A549 (cell line): ENCODE results near the gene SF3A1. TPM values are rescaled to one million over a fixed set of nuclear protein-coding genes. Genes with fewer than 3 reads are reported as not detected.

Source experiments
- ATAC-seq, 2 experiments: fragments of 200-7000 bp in 1 of 2; fragments of >200 bp in 1 of 2; cut with Nextera tagmentation in 1 of 2; cut with Tn5 transposase in 1 of 2; 3 replicates each; pipeline versions ENCODE4 v1.8.0 to v1.9.1; 2018 to 2020; ENCODE audit warnings: mild to moderate bottlenecking in 1 of 2, moderate library complexity in 1 of 2
- CTCF ChIA-PET: fragments of 300-600 bp; sonication (Branson Sonifier 250); formaldehyde crosslinking; extraction: SDS; loops from one replicate; lab custom pipeline; 2021; ENCODE audit warnings: antibody characterized with exemption, inconsistent platforms; lab: Yijun Ruan, JAX
- POLR2A ChIA-PET: fragments of 350-600 bp; formaldehyde crosslinking; extraction: SDS; loops from one replicate; lab custom pipeline; 2021; ENCODE audit warnings: antibody characterized with exemption, inconsistent platforms; lab: Yijun Ruan, JAX
- DNase-seq, 2 experiments: peaks; one replicate each; pipeline versions ENCODE4 v3.0.0 to v3.0.0-alpha.2; 2011 to 2016; ENCODE audit warnings: low read depth in 1 of 2, low spot score in 1 of 2
- FAIRE-seq: peaks from 2 replicates; lab custom pipeline; 2011; peaks lifted over from hg19 to GRCh38; lab: Jason Lieb, UNC
- H3K27ac ChIP-seq, 2 experiments: fragments of >200 bp; sonication (Bioruptor Twin); formaldehyde crosslinking; 3 replicates each; pipeline ENCODE4 v1.5.1; 2016 to 2017
- H3K4me1 ChIP-seq: fragments of >200 bp; sonication (Bioruptor Twin); formaldehyde crosslinking; 3 replicates; pipeline ENCODE4 v1.6.1; 2016
- H3K4me2 ChIP-seq: fragments of >200 bp; sonication (Bioruptor Twin); formaldehyde crosslinking; 3 replicates; pipeline ENCODE4 v1.6.1; 2016
- H3K4me3 ChIP-seq: fragments of >200 bp; sonication (Bioruptor Twin); formaldehyde crosslinking; 3 replicates; pipeline ENCODE4 v1.5.1; 2016
- H3K9me3 ChIP-seq: fragments of >200 bp; sonication (Bioruptor Twin); formaldehyde crosslinking; 3 replicates; pipeline ENCODE4 v1.6.1; 2016
- BHLHE40 ChIP-seq: IDR thresholded peaks from 2 replicates; pipeline ENCODE4 v1.6.1; 2012; ENCODE audit warnings: low read depth, low read length, inconsistent platforms
- CBX2 ChIP-seq: fragments of 200-600 bp; sonication (generic); IDR thresholded peaks from 2 replicates; pipeline ENCODE4 v1.6.1; 2016; ENCODE audit warnings: low read depth, mild to moderate bottlenecking, borderline replicate concordance
- CHD4 ChIP-seq: fragments of 200-600 bp; sonication (generic); IDR thresholded peaks from 2 replicates; pipeline ENCODE4 v1.6.1; 2016; ENCODE audit warnings: antibody characterized with exemption, mild to moderate bottlenecking, borderline replicate concordance
- EHMT2 ChIP-seq: fragments of 200-600 bp; sonication (generic); IDR thresholded peaks from 2 replicates; pipeline ENCODE4 v1.6.1; 2016; ENCODE audit warnings: antibody characterized with exemption, low read depth, mild to moderate bottlenecking, moderate library complexity
- FOSB ChIP-seq: fragments of 250-450 bp; sonication (Bioruptor Pico); IDR thresholded peaks from 2 replicates; pipeline ENCODE4 v1.5.0; 2020; ENCODE audit warnings: mild to moderate bottlenecking, moderate library complexity
- FOSL2 ChIP-seq, 2 experiments: fragments of 450-650 bp in 1 of 2; fragments of >200 bp in 1 of 2; sonication (Bioruptor Twin) in 1 of 2; formaldehyde crosslinking; IDR thresholded peaks; 2 replicates each; pipeline versions ENCODE4 v1.5.0 to v1.6.1; 2016 to 2020; ENCODE audit warnings: mild to moderate bottlenecking in 1 of 2, moderate library complexity in 1 of 2
- FOXS1 ChIP-seq: fragments of 250-450 bp; sonication (Bioruptor Pico); IDR thresholded peaks from 2 replicates; pipeline ENCODE4 v1.5.0; 2020; ENCODE audit warnings: mild to moderate bottlenecking, moderate library complexity
- HDAC2 ChIP-seq: fragments of 200-600 bp; sonication (generic); IDR thresholded peaks from 2 replicates; pipeline ENCODE4 v1.6.1; 2016
- HEYL ChIP-seq: fragments of 250-450 bp; sonication (Bioruptor Pico); IDR thresholded peaks from 2 replicates; pipeline ENCODE4 v1.8.0; 2021; ENCODE audit warnings: mild to moderate bottlenecking, moderate library complexity
- HOXB5 ChIP-seq: fragments of 250-450 bp; sonication (Bioruptor Pico); IDR thresholded peaks from 2 replicates; pipeline ENCODE4 v1.5.0; 2020; ENCODE audit warnings: mild to moderate bottlenecking, moderate library complexity
- JUN ChIP-seq, 2 experiments: fragments of >200 bp; sonication (Bioruptor Twin); formaldehyde crosslinking; IDR thresholded peaks; 2 replicates in 1 of 2; 3 replicates in 1 of 2; pipeline ENCODE4 v1.6.1; 2016 to 2017
- JUNB ChIP-seq: fragments of >200 bp; sonication (Bioruptor Twin); formaldehyde crosslinking; IDR thresholded peaks from 2 replicates; pipeline ENCODE4 v1.6.1; 2016
- MAZ ChIP-seq: fragments of 150-350 bp; IDR thresholded peaks from 2 replicates; pipeline ENCODE4 v1.6.1; 2014; ENCODE audit warnings: antibody characterized with exemption, low read depth, low read length, borderline replicate concordance
- PHF8 ChIP-seq: fragments of 200-600 bp; sonication (generic); IDR thresholded peaks from 2 replicates; pipeline ENCODE4 v1.6.1; 2016; ENCODE audit warnings: low read depth, mild to moderate bottlenecking, antibody characterized with exemption, moderate library complexity, borderline replicate concordance
- POLR2AphosphoS2 ChIP-seq: conservative IDR thresholded peaks from 2 replicates; pipeline ENCODE4 v1.6.1; 2012; ENCODE audit warnings: low read length, improper control_type of control experiment, inconsistent platforms
- RARB ChIP-seq: fragments of 250-450 bp; sonication (Bioruptor Pico); IDR thresholded peaks from 2 replicates; pipeline ENCODE4 v1.8.0; 2021; ENCODE audit warnings: mild to moderate bottlenecking, moderate library complexity
- RCOR1 ChIP-seq: fragments of 150-350 bp; IDR thresholded peaks from 2 replicates; pipeline ENCODE4 v1.6.1; 2014; ENCODE audit warnings: antibody characterized with exemption, low read length, low read depth
- RFX5 ChIP-seq: fragments of 450-650 bp; IDR thresholded peaks from 2 replicates; pipeline ENCODE4 v1.7.1; 2014; ENCODE audit warnings: antibody characterized with exemption, mild to moderate bottlenecking, moderate library complexity
- RNF2 ChIP-seq: fragments of 200-600 bp; sonication (generic); IDR thresholded peaks from 2 replicates; pipeline ENCODE4 v1.6.1; 2016; ENCODE audit warnings: low read depth, mild to moderate bottlenecking, antibody characterized with exemption, moderate library complexity, borderline replicate concordance
- SMC3 ChIP-seq: fragments of >200 bp; sonication (Bioruptor Twin); formaldehyde crosslinking; IDR thresholded peaks from 3 replicates; pipeline ENCODE4 v1.6.1; 2018; ENCODE audit warnings: inconsistent platforms
- SREBF2 ChIP-seq: fragments of 450-650 bp; IDR thresholded peaks from 2 replicates; pipeline ENCODE4 v1.6.1; 2014; ENCODE audit warnings: mild to moderate bottlenecking, moderate library complexity
- ZC3H11A ChIP-seq: fragments of 450-650 bp; IDR thresholded peaks from 2 replicates; pipeline ENCODE4 v1.6.1; 2014; ENCODE audit warnings: antibody characterized with exemption, mild to moderate bottlenecking
- ZNF302 ChIP-seq: fragments of 250-450 bp; sonication (Bioruptor Pico); IDR thresholded peaks from 2 replicates; pipeline ENCODE4 v1.9.0; 2021; ENCODE audit warnings: inconsistent platforms, mild to moderate bottlenecking, moderate library complexity
- ZSCAN20 ChIP-seq: fragments of 250-450 bp; sonication (Bioruptor Pico); IDR thresholded peaks from 2 replicates; pipeline ENCODE4 v1.8.0; 2022; ENCODE audit warnings: mild to moderate bottlenecking, moderate library complexity
- WGBS: methylation state at CpG from one replicate; pipeline ENCODE4 v1.1.6; 2017; ENCODE audit errors: missing lambda C conversion rate; 5-methylcytosine and 5-hydroxymethylcytosine counted together
- polyA plus RNA-seq, 4 experiments: library from polyadenylated mRNA; depleted of rRNA in 3 of 4; stranded (reverse); fragments of >200 nt; fragmentation: RNase III in 1 of 4; extraction: RNeasy Plus Mini Kit Qiagen cat#74134 plus additional on column Dnase treatment in 1 of 4; gene quantifications; 2 replicates in 3 of 4; 3 replicates in 1 of 4; pipeline ENCODE4 v1.2.3, GENCODE V29; 2011 to 2017
- TF ChIP-seq, protein P1 (sequence below): IDR thresholded peaks from 2 replicates; pipeline ENCODE4 v1.6.1; 2012; ENCODE audit warnings: low read depth, borderline replicate concordance
- TF ChIP-seq, protein P2 (sequence below): fragments of 250-450 bp; sonication (Bioruptor Pico); IDR thresholded peaks from 2 replicates; pipeline ENCODE4 v1.5.0; 2021; ENCODE audit warnings: mild to moderate bottlenecking, moderate library complexity, borderline replicate concordance
- TF ChIP-seq, protein P3 (sequence below): IDR thresholded peaks from 2 replicates; pipeline ENCODE4 v1.6.1; 2012

Gene SF3A1
- polyA plus RNA-seq, 2 of the 4 experiments (the other 2 are of a cell fraction) = 47.0 to 57.9 TPM

DNA sequence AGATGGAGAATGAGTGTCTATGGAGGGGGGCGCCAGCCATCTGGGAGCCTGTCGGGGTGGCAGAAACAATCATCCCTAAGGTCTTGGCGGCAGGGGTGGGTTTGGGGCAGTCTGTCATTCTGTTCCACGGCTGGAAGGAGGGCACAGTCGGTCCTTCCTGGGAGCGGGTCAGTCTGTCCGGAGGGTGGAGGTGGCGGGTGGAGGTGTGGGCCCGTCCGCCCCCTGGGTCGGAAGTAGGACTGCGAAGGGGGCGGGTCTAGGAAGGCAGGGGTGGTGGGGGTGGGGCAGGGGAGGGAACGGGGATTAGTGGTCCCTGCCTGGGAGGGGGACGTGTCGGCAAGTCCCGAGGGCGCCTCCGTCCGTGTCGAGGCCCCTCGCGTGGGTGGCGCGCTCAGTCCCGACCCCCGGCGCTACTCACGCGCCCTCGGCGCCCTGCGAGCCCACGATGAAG lies 30.4 kb downstream of the SF3A1 start:
- peak overlapping the region; percentile 74 to 96 for H3K27ac ChIP-seq
- TF ChIP-seq ZC3H11A (no peak), CHD4 (no peak)
- TF ChIP-seq, protein P1, sequence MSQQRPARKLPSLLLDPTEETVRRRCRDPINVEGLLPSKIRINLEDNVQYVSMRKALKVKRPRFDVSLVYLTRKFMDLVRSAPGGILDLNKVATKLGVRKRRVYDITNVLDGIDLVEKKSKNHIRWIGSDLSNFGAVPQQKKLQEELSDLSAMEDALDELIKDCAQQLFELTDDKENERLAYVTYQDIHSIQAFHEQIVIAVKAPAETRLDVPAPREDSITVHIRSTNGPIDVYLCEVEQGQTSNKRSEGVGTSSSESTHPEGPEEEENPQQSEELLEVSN = no peak
- TF ChIP-seq, protein P2, sequence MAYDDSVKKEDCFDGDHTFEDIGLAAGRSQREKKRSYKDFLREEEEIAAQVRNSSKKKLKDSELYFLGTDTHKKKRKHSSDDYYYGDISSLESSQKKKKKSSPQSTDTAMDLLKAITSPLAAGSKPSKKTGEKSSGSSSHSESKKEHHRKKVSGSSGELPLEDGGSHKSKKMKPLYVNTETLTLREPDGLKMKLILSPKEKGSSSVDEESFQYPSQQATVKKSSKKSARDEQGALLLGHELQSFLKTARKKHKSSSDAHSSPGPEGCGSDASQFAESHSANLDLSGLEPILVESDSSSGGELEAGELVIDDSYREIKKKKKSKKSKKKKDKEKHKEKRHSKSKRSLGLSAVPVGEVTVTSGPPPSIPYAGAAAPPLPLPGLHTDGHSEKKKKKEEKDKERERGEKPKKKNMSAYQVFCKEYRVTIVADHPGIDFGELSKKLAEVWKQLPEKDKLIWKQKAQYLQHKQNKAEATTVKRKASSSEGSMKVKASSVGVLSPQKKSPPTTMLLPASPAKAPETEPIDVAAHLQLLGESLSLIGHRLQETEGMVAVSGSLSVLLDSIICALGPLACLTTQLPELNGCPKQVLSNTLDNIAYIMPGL (CRISPR knock-in tag) = no peak

DNA sequence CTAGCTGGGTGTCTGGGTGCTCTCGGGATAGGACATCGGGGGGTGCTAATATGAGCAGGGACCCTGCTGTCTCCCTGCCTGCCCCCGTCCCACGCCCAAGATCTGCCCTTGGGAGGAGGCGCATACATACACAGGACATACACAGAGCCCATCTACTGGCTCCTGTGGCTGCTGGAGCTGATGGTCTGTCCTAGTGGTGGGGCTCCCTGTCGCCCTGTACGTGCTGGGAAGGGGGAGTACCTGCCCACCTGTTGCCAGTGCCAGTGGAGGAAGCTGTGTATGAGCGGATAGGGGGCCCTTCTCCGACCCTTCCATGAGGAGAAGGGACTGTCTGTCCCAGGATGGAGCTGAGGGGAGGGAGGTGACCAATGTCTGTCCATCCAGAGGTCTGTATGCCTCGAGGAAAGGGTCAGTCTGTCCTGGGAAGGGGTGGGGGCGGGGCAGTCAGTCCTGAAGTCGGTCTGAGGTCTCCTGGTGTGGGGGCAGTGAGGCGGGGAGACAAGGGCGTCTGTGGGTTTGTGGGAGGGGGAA lies 30.9 kb downstream of the SF3A1 start:
- H3K27ac ChIP-seq = peak overlapping the region; percentile 74 to 96

More for the DNA sequence above, 30.4 kb downstream of the SF3A1 start:
- peak overlapping the region; percentile 93 for H3K4me2 ChIP-seq
- 1% methylated on average over 8 of the region's 34 CpGs for WGBS
- no peaks in the 10 kb centered on the region for H3K9me3 ChIP-seq
- POLR2A ChIA-PET = interaction anchor here (0.8 to 1.3 kb wide), 4 partner anchors 9 to 38 kb away, joined by 3 to 13 read pairs (median 4); partner anchors contain the start of genes CCDC157 and SF3A1
- CTCF ChIA-PET = interaction anchor here (0.8 to 3.0 kb wide), 3 partner anchors 38 to 70 kb away, joined by 3 to 20 read pairs (median 5); no protein-coding TSS in a partner anchor
- H3K4me1 ChIP-seq = peaks cover 24% of the 10 kb centered on the region
- DNase-seq (no peak), ATAC-seq (peak; percentile 49 to 69; a peak in 5 of 6 replicates), FAIRE-seq (no peak)
- H3K4me3 ChIP-seq = peak overlapping the region; percentile 78

DNA sequence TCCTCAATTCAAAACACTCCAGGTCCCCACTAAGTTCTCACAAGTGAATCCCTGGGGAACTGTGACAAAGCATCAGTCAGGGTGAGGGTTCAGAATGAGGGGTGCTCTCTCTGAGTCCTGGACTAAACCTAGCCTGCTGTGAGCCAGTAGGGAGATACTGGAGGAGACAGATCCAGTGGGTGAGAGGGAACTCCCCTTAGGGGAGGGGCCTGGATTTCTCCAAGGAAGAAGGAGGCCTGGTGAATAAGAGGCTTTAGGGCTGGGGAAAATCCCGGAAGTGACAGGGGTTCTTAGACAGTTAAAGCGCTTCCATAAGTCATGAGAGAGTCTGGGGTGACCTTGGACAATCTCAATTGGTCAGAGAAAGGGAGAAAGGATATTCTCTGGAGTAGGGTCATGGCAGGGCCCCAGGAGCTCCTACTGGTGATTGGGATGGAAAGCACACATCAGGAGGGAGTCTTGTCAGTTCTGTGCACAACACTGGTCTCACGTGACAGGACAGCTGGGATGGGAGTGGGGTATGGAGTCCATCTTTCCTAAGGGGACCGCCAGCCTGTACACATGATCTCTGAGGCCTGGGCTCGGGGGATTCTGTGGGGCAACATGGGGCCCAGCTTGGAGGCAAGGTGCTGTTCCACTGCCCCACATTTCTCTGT lies 31.5 kb downstream of the SF3A1 start:
- peak overlapping the region; percentile 93 for H3K4me2 ChIP-seq
- no peaks in the 10 kb centered on the region for H3K9me3 ChIP-seq
- peaks cover 24% of the 10 kb centered on the region for H3K4me1 ChIP-seq
- peak overlapping the region in 1 of 2 experiments; percentile 96; a peak in 2 of 6 replicates for H3K27ac ChIP-seq
- ATAC-seq (peak in 1 of 2 experiments; percentile 69; a peak in 3 of 6 replicates), FAIRE-seq (no peak), DNase-seq (peak; percentile 47 to 54)
- POLR2A ChIA-PET = no interaction called here
- 0 out of 3 replicates have a peak overlapping the region, but pooled peaks have one; percentile 6 for H3K4me3 ChIP-seq
- CTCF ChIA-PET = interaction anchor here (1.3 to 3.0 kb wide), 3 partner anchors 10 to 39 kb away, joined by 4 to 20 read pairs (median 7); no protein-coding TSS in a partner anchor
- 49% methylated on average over 4 of the region's 5 CpGs for WGBS
- no peak for TF ChIP-seq HDAC2
- no peak for TF ChIP-seq RARB (CRISPR knock-in tag)
- no peak for TF ChIP-seq SREBF2
- no peak for TF ChIP-seq PHF8
- TF ChIP-seq CBX2 = no peak
- no peak for TF ChIP-seq POLR2AphosphoS2
- TF ChIP-seq JUNB = no peak
- TF ChIP-seq HOXB5 (CRISPR knock-in tag) = no peak
- no peak for TF ChIP-seq MAZ
- TF ChIP-seq BHLHE40 = no peak
- TF ChIP-seq FOXS1 = no peak
- TF ChIP-seq RFX5 = no peak
- no peak for TF ChIP-seq ZNF302
- no peak for TF ChIP-seq FOSB (CRISPR knock-in tag)
- TF ChIP-seq SMC3 = no peak

More for the DNA sequence above, 30.9 kb downstream of the SF3A1 start:
- ChIA-PET POLR2A (no interaction called here), CTCF (interaction anchor here (1.3 to 3.0 kb wide), 2 partner anchors 38 to 40 kb away, joined by 4 to 20 read pairs; no protein-coding TSS in a partner anchor)
- no peak for TF ChIP-seq ZSCAN20 (CRISPR knock-in tag)
- no peak for TF ChIP-seq RCOR1
- no peak for TF ChIP-seq FOSL2 (IDR thresholded peaks at IDR 0.05)
- no peak for TF ChIP-seq FOSL2 (CRISPR knock-in tag; IDR thresholded peaks at IDR 0.05)
- TF ChIP-seq, protein P3, sequence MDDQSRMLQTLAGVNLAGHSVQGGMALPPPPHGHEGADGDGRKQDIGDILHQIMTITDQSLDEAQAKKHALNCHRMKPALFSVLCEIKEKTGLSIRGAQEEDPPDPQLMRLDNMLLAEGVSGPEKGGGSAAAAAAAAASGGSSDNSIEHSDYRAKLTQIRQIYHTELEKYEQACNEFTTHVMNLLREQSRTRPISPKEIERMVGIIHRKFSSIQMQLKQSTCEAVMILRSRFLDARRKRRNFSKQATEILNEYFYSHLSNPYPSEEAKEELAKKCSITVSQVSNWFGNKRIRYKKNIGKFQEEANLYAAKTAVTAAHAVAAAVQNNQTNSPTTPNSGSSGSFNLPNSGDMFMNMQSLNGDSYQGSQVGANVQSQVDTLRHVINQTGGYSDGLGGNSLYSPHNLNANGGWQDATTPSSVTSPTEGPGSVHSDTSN = no peak
- no peak for TF ChIP-seq EHMT2
- TF ChIP-seq RNF2 = no peak
- TF ChIP-seq JUN (IDR thresholded peaks at IDR 0.05) = no peak
- no peak for TF ChIP-seq POLR2AphosphoS2
- no peak for TF ChIP-seq FOSB (CRISPR knock-in tag)
- TF ChIP-seq MAZ = no peak
- no peak for TF ChIP-seq SMC3
- TF ChIP-seq HEYL = no peak
- Histone ChIP-seq H3K4me3 (peak overlapping the region; percentile 78), H3K4me2 (peak overlapping the region; percentile 93), H3K4me1 (peaks cover 24% of the 10 kb centered on the region), H3K9me3 (no peaks in the 10 kb centered on the region)
- no peak for DNase-seq
- FAIRE-seq = no peak
- ATAC-seq = peak in 1 of 2 experiments; percentile 3; a peak in 1 of 6 replicates
- 74% methylated on average over 4 of the region's 14 CpGs for WGBS
